ENCODE data around the gene USP10.
"Not testable (repeated sequence)": the region's sequence is repeated elsewhere in the genome, so short reads cannot be mapped to it uniquely, and the experiment has no call there.

The USP10 gene

GRCh38 chr16:84689111-84689510, 10.7 kb upstream of the USP10 start:
- H3K27me3 ChIP-seq (ENCODE audit: insufficient read depth, poor library complexity, severe bottlenecking) = no peaks in the 10 kb centered on the region
- DNase-seq (ENCODE audit: low spot score) = no peak
- H3K4me1 ChIP-seq (ENCODE audit: insufficient read depth, poor library complexity, severe bottlenecking) = peaks cover 8% of the 10 kb centered on the region
- peak overlapping the region; percentile 48 for H3K27ac ChIP-seq (ENCODE audit: poor library complexity, severe bottlenecking)
- no peak for TF ChIP-seq CTCF (IDR thresholded peaks at IDR 0.05; ENCODE audit: poor library complexity, severe bottlenecking)
- no peak overlapping the region for H3K4me3 ChIP-seq (ENCODE audit: severe bottlenecking)
- no peaks in the 10 kb centered on the region for H3K36me3 ChIP-seq (ENCODE audit: low read depth)
- peak; percentile 83 for ATAC-seq (ENCODE audit: low read depth)
- no peaks in the 10 kb centered on the region for H3K9me3 ChIP-seq (ENCODE audit: severe bottlenecking)

- DNase-seq (ENCODE audit: low spot score) (no peak), ATAC-seq (ENCODE audit: low read depth) (no peak)
- peak overlapping the region; percentile 48 for H3K27ac ChIP-seq (ENCODE audit: poor library complexity, severe bottlenecking)
- H3K27me3 ChIP-seq (ENCODE audit: insufficient read depth, poor library complexity, severe bottlenecking) = no peaks in the 10 kb centered on the region
- no peaks in the 10 kb centered on the region for H3K36me3 ChIP-seq (ENCODE audit: low read depth)
- no peaks in the 10 kb centered on the region for H3K9me3 ChIP-seq (ENCODE audit: severe bottlenecking)
- no peak for TF ChIP-seq CTCF (IDR thresholded peaks at IDR 0.05; ENCODE audit: poor library complexity, severe bottlenecking)
- peaks cover 8% of the 10 kb centered on the region for H3K4me1 ChIP-seq (ENCODE audit: insufficient read depth, poor library complexity, severe bottlenecking)
- no peak overlapping the region for H3K4me3 ChIP-seq (ENCODE audit: severe bottlenecking)
Measured at GRCh38 chr16:84690088-84690819, 9.5 kb upstream of the USP10 start.

GRCh38 chr16:84692451-84693214, 7.2 kb upstream of the USP10 start:
- Histone ChIP-seq H3K9me3 (ENCODE audit: severe bottlenecking) (peaks cover 2% of the 10 kb centered on the region), H3K4me1 (ENCODE audit: insufficient read depth, poor library complexity, severe bottlenecking) (peaks cover 6% of the 10 kb centered on the region), H3K27me3 (ENCODE audit: insufficient read depth, poor library complexity, severe bottlenecking) (no peaks in the 10 kb centered on the region), H3K36me3 (ENCODE audit: low read depth) (no peaks in the 10 kb centered on the region), H3K27ac (ENCODE audit: poor library complexity, severe bottlenecking) (no peak overlapping the region), H3K4me3 (ENCODE audit: severe bottlenecking) (no peak overlapping the region)
- TF ChIP-seq CTCF (IDR thresholded peaks at IDR 0.05; ENCODE audit: poor library complexity, severe bottlenecking) = no peak
- no peak for ATAC-seq (ENCODE audit: low read depth)
- DNase-seq (ENCODE audit: low spot score) = no peak

GRCh38 chr16:84693869-84694268, 5.9 kb upstream of the USP10 start:
- H3K27ac ChIP-seq (ENCODE audit: poor library complexity, severe bottlenecking); ATAC-seq (ENCODE audit: low read depth); H3K27me3 ChIP-seq (ENCODE audit: insufficient read depth, poor library complexity, severe bottlenecking); H3K9me3 ChIP-seq (ENCODE audit: severe bottlenecking); H3K36me3 ChIP-seq (ENCODE audit: low read depth); H3K4me1 ChIP-seq (ENCODE audit: insufficient read depth, poor library complexity, severe bottlenecking); DNase-seq (ENCODE audit: low spot score); H3K4me3 ChIP-seq (ENCODE audit: severe bottlenecking): not testable (repeated sequence)

- Histone ChIP-seq H3K27ac (ENCODE audit: poor library complexity, severe bottlenecking) (no peak overlapping the region), H3K27me3 (ENCODE audit: insufficient read depth, poor library complexity, severe bottlenecking) (no peaks in the 10 kb centered on the region), H3K4me1 (ENCODE audit: insufficient read depth, poor library complexity, severe bottlenecking) (peaks cover 5% of the 10 kb centered on the region), H3K36me3 (ENCODE audit: low read depth) (no peaks in the 10 kb centered on the region), H3K9me3 (ENCODE audit: severe bottlenecking) (peaks cover 2% of the 10 kb centered on the region), H3K4me3 (ENCODE audit: severe bottlenecking) (no peak overlapping the region)
- no peak for ATAC-seq (ENCODE audit: low read depth)
- no peak for DNase-seq (ENCODE audit: low spot score)
- no peak for TF ChIP-seq CTCF (IDR thresholded peaks at IDR 0.05; ENCODE audit: poor library complexity, severe bottlenecking)
Measured at GRCh38 chr16:84694980-84695379, 4.8 kb upstream of the USP10 start.
